Measurements from ENCODE around the gene CARMIL3.
"Not testable (repeated sequence)": the region's sequence is repeated elsewhere in the genome, so short reads cannot be mapped to it uniquely, and the experiment has no call there.

- not testable (repeated sequence) for TF ChIP-seq CTCF, POLR2A (IDR thresholded peaks at IDR 0.05)
Measured at GRCh38 chr14:24031331-24031730, 20.5 kb upstream of the CARMIL3 start.
